GM13977 (cell line): ENCODE results near the gene EFR3B.

Experiments used
- DNase-seq: peaks from one replicate; pipeline ENCODE4 v3.0.0; 2012; ENCODE audit warnings: low spot score
- in situ Hi-C: fragments of 300-500 bp; cut with MboI; formaldehyde crosslinking; loops from one replicate; pipeline ENCODE4 v1.12.0; 2022; ENCODE audit warnings: low sequenced_read_pairs, low pct_unique_long_range_greater_than_20kb, mixed read lengths, inconsistent platforms; ENCODE audit not compliant: unreplicated experiment
- TF ChIP-seq, protein P1 (sequence below): IDR thresholded peaks from 2 replicates; pipeline ENCODE4 v1.5.1; 2012; ENCODE audit warnings: mild to moderate bottlenecking, control low read depth; ENCODE audit not compliant: insufficient read depth; ENCODE audit errors: extremely low read depth, missing control alignments

EFR3B gene

DNA sequence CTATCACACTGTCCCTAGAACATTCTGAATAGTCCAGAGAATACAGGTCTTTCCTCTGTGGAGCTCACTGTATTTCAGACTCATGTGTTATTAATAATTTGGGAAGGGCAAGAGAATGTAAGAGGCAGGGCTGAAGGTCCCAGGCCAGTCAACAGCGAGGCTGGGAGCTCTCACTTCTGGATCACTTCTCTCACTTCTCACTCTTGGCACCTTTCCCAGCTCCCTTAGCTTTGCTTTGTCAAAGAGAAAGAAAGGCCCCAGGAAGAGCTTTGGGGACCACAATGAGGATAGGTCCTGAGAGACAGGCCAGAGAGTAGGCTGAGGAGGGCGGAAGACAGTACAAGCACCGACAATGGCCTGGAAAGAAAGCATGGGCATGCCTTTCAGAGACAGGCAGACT, 11.2 kb downstream of the EFR3B start:
- in situ Hi-C loops: no loop called here
- DNase-seq: no peak
- TF ChIP-seq, protein P1, sequence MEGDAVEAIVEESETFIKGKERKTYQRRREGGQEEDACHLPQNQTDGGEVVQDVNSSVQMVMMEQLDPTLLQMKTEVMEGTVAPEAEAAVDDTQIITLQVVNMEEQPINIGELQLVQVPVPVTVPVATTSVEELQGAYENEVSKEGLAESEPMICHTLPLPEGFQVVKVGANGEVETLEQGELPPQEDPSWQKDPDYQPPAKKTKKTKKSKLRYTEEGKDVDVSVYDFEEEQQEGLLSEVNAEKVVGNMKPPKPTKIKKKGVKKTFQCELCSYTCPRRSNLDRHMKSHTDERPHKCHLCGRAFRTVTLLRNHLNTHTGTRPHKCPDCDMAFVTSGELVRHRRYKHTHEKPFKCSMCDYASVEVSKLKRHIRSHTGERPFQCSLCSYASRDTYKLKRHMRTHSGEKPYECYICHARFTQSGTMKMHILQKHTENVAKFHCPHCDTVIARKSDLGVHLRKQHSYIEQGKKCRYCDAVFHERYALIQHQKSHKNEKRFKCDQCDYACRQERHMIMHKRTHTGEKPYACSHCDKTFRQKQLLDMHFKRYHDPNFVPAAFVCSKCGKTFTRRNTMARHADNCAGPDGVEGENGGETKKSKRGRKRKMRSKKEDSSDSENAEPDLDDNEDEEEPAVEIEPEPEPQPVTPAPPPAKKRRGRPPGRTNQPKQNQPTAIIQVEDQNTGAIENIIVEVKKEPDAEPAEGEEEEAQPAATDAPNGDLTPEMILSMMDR: no peak

DNA sequence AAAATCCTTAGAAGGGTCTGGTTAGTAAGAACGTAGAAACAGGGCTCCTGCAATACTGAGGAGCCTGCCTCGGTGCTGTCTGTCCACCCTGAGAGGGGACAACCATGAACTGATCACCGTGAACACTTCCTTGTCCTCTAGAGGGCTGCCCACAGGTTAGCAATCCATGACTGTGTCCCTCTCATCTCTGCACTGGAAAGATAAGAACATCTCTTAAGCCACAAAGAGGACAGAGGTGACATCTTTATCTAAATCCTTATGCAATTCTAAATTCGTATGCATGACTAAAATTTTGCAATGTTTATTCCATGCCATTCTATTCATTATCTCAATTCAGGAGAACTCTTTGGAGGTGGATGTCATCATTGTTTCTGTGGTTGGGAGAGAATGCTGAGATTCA, 12.8 kb downstream of the EFR3B start:
- TF ChIP-seq, protein P1: no peak
- DNase-seq: no peak
- in situ Hi-C loops: no loop called here

DNA sequence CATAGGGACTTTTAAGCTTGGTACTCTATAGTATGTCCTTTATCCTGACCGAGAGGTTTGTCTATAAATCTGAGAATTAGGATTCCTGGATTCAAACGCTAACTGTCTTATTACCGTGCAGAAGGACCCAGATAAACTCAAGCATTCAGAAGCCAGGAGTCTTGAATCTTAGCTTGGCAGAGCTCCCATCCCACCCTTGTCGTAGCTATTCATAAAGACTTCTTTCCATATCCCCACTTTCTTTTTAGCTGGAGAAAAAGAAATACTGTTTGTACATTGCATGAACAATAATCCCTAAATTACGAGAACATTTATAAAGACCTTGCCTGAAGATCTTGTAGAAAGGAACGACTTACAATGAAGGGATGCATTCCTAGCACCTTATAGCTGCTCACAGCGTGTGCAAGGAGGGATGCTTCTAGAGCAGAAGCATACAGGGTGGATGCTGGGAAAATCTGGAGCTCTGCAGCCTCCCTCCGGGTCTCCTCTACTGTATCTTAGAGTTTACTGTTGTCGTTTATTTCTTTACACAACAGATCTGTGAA, 13.6 kb downstream of the EFR3B start:
- DNase-seq: no peak
- in situ Hi-C loops: no loop called here
- TF ChIP-seq, protein P1: no peak

DNA sequence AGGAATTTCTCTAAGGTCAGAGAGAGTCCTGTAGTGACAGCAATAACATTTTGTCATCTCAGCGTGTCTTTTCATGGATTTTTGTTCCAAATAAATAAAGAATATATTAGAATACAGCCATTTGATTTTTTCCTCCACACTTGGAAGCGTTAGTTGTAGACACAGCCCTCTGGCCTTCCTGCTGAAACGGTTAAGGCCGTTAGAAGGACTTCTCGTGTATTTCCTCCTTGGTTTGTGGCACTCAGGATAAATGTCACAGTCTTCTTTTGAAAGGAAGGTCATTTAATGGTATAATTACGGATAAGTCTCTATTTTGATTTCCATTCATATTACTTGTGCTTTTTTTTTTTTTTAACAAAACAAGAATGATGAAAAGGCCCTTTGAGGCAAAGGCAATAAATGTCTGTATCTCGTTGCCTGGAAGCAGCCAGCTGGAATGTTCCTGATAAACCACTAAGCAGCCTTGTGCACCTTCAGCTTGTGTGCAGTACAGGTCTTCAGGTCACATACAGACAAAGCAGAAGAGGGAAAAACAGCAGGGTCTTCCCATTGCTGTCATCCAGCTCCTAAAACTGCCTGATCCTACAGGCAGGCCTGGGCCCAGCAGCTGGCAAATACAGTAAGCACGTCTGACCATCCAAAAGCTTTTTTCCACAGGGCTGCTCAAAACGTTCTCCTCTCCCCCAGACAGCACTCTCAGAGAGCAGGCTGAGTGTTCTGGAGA, 14.4 kb downstream of the EFR3B start:
- TF ChIP-seq, protein P1: no peak
- in situ Hi-C loops: no loop called here
- no peak for DNase-seq

DNA sequence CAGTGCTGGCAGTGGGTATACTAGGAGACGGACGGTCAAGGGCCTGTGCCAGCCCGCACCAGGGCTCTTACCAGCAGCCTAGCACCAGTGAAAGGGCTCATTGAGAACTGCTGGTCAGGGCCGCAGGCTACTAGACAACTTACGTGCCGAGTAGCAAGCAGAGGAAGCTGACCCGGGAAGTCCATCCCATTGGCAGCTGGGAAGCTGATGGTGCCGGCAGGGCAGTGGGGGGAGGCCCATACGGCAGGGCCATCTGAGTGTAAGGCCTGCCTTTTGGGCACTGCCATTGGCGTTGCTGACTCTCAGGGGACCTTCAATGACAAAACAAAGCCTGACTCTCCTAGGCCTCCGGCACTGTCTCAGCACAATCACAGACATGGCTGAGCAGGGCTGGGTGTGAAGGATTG, 20.6 kb downstream of the EFR3B start:
- DNase-seq: no peak
- TF ChIP-seq, protein P1: no peak
- in situ Hi-C loops: no loop called here

DNA sequence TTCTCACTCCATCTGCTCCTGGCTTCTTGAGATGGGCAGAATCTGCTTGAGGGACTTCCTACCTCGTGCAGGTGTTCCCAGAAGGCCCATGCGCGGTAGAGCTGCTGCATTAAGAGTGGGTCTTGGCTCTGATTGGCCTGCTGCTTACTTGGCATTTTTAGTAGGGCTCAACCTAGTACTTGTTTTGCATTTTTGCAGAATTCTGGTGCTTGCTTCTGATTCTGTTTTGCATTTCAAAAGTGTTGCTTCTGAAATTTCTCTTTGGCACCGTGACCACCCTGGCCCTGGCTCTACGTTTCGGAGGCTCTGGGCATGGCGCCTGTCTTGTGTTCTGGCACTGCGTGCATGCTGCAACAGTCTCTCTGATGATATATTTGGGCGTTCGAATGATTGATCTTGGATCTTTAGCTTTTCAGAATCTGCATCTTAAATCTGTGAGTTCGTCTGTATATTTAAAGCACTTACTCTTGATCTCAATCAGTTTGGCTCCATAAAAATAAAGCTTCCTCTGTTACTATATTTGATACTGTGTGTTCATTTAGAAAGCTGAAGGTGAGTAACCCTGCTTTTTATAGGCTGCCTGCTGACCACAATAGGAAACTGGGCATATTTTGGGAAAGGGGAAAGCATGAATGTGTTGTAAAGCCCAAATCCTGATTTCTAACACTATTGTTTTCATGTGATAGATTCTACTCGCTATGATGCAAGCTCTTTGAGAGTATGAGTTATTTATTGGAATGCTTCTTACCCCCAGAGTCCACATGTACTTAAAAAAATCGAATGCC, 22.2 kb downstream of the EFR3B start:
- no peak for DNase-seq
- in situ Hi-C loops: no loop called here
- TF ChIP-seq, protein P1: no peak
